Liver (tissue), 9 donors: ENCODE results near the gene RAP1B. TPM values are rescaled to one million over a fixed set of nuclear protein-coding genes. Genes with fewer than 3 reads are reported as not detected.

Experiments used
- DNase-seq: peaks from one replicate; pipeline ENCODE4 v3.0.0-alpha.2; 2017; ENCODE audit warnings: low spot score
- H3K27ac ChIP-seq, 2 donors: one replicate each; pipeline ENCODE4 v1.7.0; 2013; ENCODE audit warnings: inconsistent platforms in 2 of 2, low read length in 2 of 2, control low read depth in 1 of 2, low read depth in 1 of 2, mild to moderate bottlenecking in 1 of 2
- H3K27me3 ChIP-seq, 4 donors: one replicate each; pipeline versions ENCODE4 v1.6.1 to v1.7.0; 2013; ENCODE audit warnings: low read length in 3 of 4, inconsistent platforms in 1 of 4, mild to moderate bottlenecking in 1 of 4, moderate library complexity in 1 of 4; ENCODE audit not compliant: control insufficient read depth in 4 of 4, insufficient read depth in 4 of 4
- H3K36me3 ChIP-seq, 4 donors: one replicate each; pipeline versions ENCODE4 v1.6.1 to v1.7.0; 2013; ENCODE audit warnings: low read length in 3 of 4, mild to moderate bottlenecking in 3 of 4, low read depth in 1 of 4, moderate library complexity in 1 of 4; ENCODE audit not compliant: control insufficient read depth in 4 of 4, insufficient read depth in 3 of 4
- H3K4me1 ChIP-seq, 4 donors: one replicate each; pipeline versions ENCODE4 v1.6.1 to v1.7.0; 2013; ENCODE audit warnings: low read length in 3 of 4, mild to moderate bottlenecking in 3 of 4, moderate library complexity in 1 of 4; ENCODE audit not compliant: control insufficient read depth in 4 of 4, insufficient read depth in 4 of 4
- H3K4me3 ChIP-seq, 3 donors: one replicate each; pipeline versions ENCODE4 v1.6.1 to v1.7.0; 2013; ENCODE audit warnings: low read length in 3 of 3, control low read depth in 1 of 3, low read depth in 1 of 3, mild to moderate bottlenecking in 1 of 3
- H3K9ac ChIP-seq, 2 donors: one replicate each; pipeline ENCODE4 v1.7.0; 2013; ENCODE audit warnings: low read length in 2 of 2, mild to moderate bottlenecking in 2 of 2, moderate library complexity in 2 of 2, control low read depth in 1 of 2, low read depth in 1 of 2
- H3K9me3 ChIP-seq, 4 donors: one replicate each; pipeline versions ENCODE4 v1.6.1 to v1.7.0; 2013; ENCODE audit warnings: low read length in 3 of 4; ENCODE audit not compliant: control insufficient read depth in 4 of 4
- ATF3 ChIP-seq: IDR thresholded peaks from 2 replicates; pipeline ENCODE4 v1.6.1; 2016; ENCODE audit warnings: antibody characterized with exemption
- CTCF ChIP-seq: fragments of 150-350 bp; IDR thresholded peaks from 2 replicates; pipeline ENCODE4 v1.5.1; 2017; ENCODE audit warnings: improper control_type of control experiment, low read depth, low read length; ENCODE audit not compliant: missing input control
- EGR1 ChIP-seq, 2 donors: IDR thresholded peaks; 2 replicates each; pipeline ENCODE4 v1.6.1; 2016 to 2018; ENCODE audit warnings: antibody characterized with exemption in 2 of 2, low read depth in 2 of 2
- FOXA1 ChIP-seq: IDR thresholded peaks from 2 replicates; pipeline ENCODE4 v1.6.1; 2016; ENCODE audit warnings: antibody characterized with exemption
- FOXA2 ChIP-seq: IDR thresholded peaks from 2 replicates; pipeline ENCODE4 v1.6.1; 2016; ENCODE audit warnings: antibody characterized with exemption
- GABPA ChIP-seq, 2 donors: IDR thresholded peaks in 1 of 2; conservative IDR thresholded peaks in 1 of 2; 2 replicates each; pipeline ENCODE4 v1.6.1; 2016; ENCODE audit warnings: antibody characterized with exemption in 2 of 2, mild to moderate bottlenecking in 1 of 2, moderate library complexity in 1 of 2
- HNF4A ChIP-seq, 2 donors: conservative IDR thresholded peaks; 2 replicates each; pipeline ENCODE4 v1.6.1; 2016; ENCODE audit warnings: antibody characterized with exemption in 2 of 2, mild to moderate bottlenecking in 2 of 2
- HNF4G ChIP-seq: IDR thresholded peaks from 2 replicates; pipeline ENCODE4 v1.6.1; 2016; ENCODE audit warnings: antibody characterized with exemption
- JUND ChIP-seq, 2 donors: IDR thresholded peaks; 2 replicates each; pipeline ENCODE4 v1.6.1; 2016; ENCODE audit warnings: antibody characterized with exemption in 2 of 2
- MAX ChIP-seq: IDR thresholded peaks from 2 replicates; pipeline ENCODE4 v1.6.1; 2016; ENCODE audit warnings: antibody characterized with exemption
- NR2F2 ChIP-seq: IDR thresholded peaks from 2 replicates; pipeline ENCODE4 v1.6.1; 2016; ENCODE audit warnings: antibody characterized with exemption
- RAD21 ChIP-seq, 2 donors: IDR thresholded peaks; 2 replicates each; pipeline ENCODE4 v1.6.1; 2016; ENCODE audit warnings: antibody characterized with exemption in 2 of 2, mild to moderate bottlenecking in 2 of 2
- REST ChIP-seq: IDR thresholded peaks from 2 replicates; pipeline ENCODE4 v1.6.1; 2016; ENCODE audit warnings: antibody characterized with exemption, mild to moderate bottlenecking
- RXRA ChIP-seq, 2 donors: IDR thresholded peaks; 2 replicates each; pipeline ENCODE4 v1.6.1; 2017 to 2018; ENCODE audit warnings: antibody characterized with exemption in 2 of 2, mild to moderate bottlenecking in 1 of 2
- SP1 ChIP-seq: IDR thresholded peaks from 2 replicates; pipeline ENCODE4 v1.6.1; 2018; ENCODE audit warnings: antibody characterized with exemption, mild to moderate bottlenecking
- TAF1 ChIP-seq: conservative IDR thresholded peaks from 2 replicates; pipeline ENCODE4 v1.6.1; 2016; ENCODE audit warnings: antibody characterized with exemption, mild to moderate bottlenecking
- YY1 ChIP-seq: IDR thresholded peaks from 2 replicates; pipeline ENCODE4 v1.6.1; 2016; ENCODE audit warnings: antibody characterized with exemption, mild to moderate bottlenecking
- ZBTB33 ChIP-seq: IDR thresholded peaks from 2 replicates; pipeline ENCODE4 v1.6.1; 2016; ENCODE audit warnings: antibody characterized with exemption
- polyA plus RNA-seq, 2 donors: library from polyadenylated mRNA; stranded (reverse) in 1 of 2; unstranded in 1 of 2; fragments of 200-250 nt in 1 of 2; fragments of >200 nt in 1 of 2; fragmentation: Nextera tagmentation in 1 of 2; extraction: Ambion mirVana in 1 of 2; gene quantifications; one replicate each; pipeline versions ENCODE4 v1.2.1 to v1.2.3, GENCODE V29; 2013 to 2015
- total RNA-seq, 2 donors: library from RNA; depleted of rRNA; stranded (reverse); fragments of >200 nt; gene quantifications; one replicate each; pipeline ENCODE4 v1.2.3, GENCODE V29; 2014
- donor health status: healthy.
- donor health status: healthy.
- donor health status: healthy.
- donor health status: healthy.
- donor health status: healthy.

The RAP1B gene
- total and polyA plus RNA-seq, 4 donors: 56.2 to 123 (median 72.4) TPM

- TF ChIP-seq REST: no peak
- TF ChIP-seq MAX: no peak
- no peak for TF ChIP-seq FOXA2
- no peak for TF ChIP-seq RAD21 (IDR thresholded peaks at IDR 0.05)
Measured at GRCh38 chr12:68631227-68631626, 20.5 kb downstream of the RAP1B start (continued).

GRCh38 chr12:68632486-68632885 is 21.8 kb downstream of the RAP1B start:
- TF ChIP-seq NR2F2 (no peak), HNF4A (conservative IDR thresholded peaks at IDR 0.05) (no peak), REST (no peak), FOXA1 (no peak), YY1 (no peak), ATF3 (no peak), ZBTB33 (no peak), FOXA2 (no peak), GABPA (IDR thresholded peaks at IDR 0.05 in 1 of 2, conservative IDR thresholded peaks at IDR 0.05 in 1 of 2) (no peak), EGR1 (IDR thresholded peaks at IDR 0.05; ENCODE audit: low read depth in 2 of 2) (no peak), SP1 (no peak), MAX (no peak), TAF1 (no peak), RXRA (IDR thresholded peaks at IDR 0.05) (no peak), RAD21 (IDR thresholded peaks at IDR 0.05) (no peak), CTCF (no peak), HNF4G (no peak), JUND (IDR thresholded peaks at IDR 0.05) (no peak)
- Histone ChIP-seq H3K27ac (no peak overlapping the region), H3K36me3 (peaks cover 4 to 8% (median 6%) of the 10 kb centered on the region in 4 donors), H3K4me3 (no peak overlapping the region), H3K9ac (no peak overlapping the region), H3K27me3 (no peaks in the 10 kb centered on the region), H3K4me1 (peaks cover 6 to 31% (median 14%) of the 10 kb centered on the region in 4 donors), H3K9me3 (peaks cover 0 to 4% (median 4%) of the 10 kb centered on the region in 4 donors)
- DNase-seq: no peak
